Suprapubic skin (tissue), 4 donors: Measurements from ENCODE around the gene LMBR1. TPM values are rescaled to one million over a fixed set of nuclear protein-coding genes. Genes with fewer than 3 reads are reported as not detected.
"Not testable (repeated sequence)": the region's sequence is repeated elsewhere in the genome, so short reads cannot be mapped to it uniquely, and the experiment has no call there.

ENCODE experiments used
- DNase-seq, 2 donors: peaks; one replicate each; pipeline ENCODE4 v3.0.0-alpha.2; 2019; ENCODE audit warnings: low spot score in 2 of 2
- H3K27ac ChIP-seq: fragments of 200-600 bp; sonication (generic); one replicate; pipeline ENCODE4 v1.5.1; 2019
- H3K27me3 ChIP-seq: fragments of 200-600 bp; sonication (generic); one replicate; pipeline ENCODE4 v1.5.1; 2019
- H3K36me3 ChIP-seq: fragments of 200-600 bp; sonication (generic); one replicate; pipeline ENCODE4 v1.5.1; 2019
- H3K4me1 ChIP-seq: fragments of 200-600 bp; sonication (generic); one replicate; pipeline ENCODE4 v1.5.1; 2019
- H3K4me3 ChIP-seq: fragments of 200-600 bp; sonication (generic); one replicate; pipeline ENCODE4 v1.5.1; 2019; ENCODE audit warnings: mild to moderate bottlenecking
- H3K9me3 ChIP-seq: fragments of 200-600 bp; sonication (generic); one replicate; pipeline ENCODE4 v1.5.1; 2019
- CTCF ChIP-seq, 2 donors: fragments of 200-600 bp in 1 of 2; fragments of 450-650 bp in 1 of 2; sonication (generic) in 1 of 2; IDR thresholded peaks; one replicate each; pipeline ENCODE4 v1.5.1; 2016 to 2019; ENCODE audit warnings: antibody characterized with exemption in 2 of 2, mild to moderate bottlenecking in 1 of 2, moderate library complexity in 1 of 2
- EP300 ChIP-seq: sonication (generic); formaldehyde crosslinking; IDR thresholded peaks from one replicate; pipeline ENCODE4 v1.6.1; 2017; ENCODE audit warnings: antibody characterized with exemption
- POLR2A ChIP-seq, 2 donors: fragments of 450-650 bp; IDR thresholded peaks; one replicate each; pipeline ENCODE4 v1.6.1; 2017; ENCODE audit warnings: antibody characterized with exemption in 2 of 2, mild to moderate bottlenecking in 2 of 2, moderate library complexity in 2 of 2
- POLR2AphosphoS5 ChIP-seq, 3 donors: sonication (generic); formaldehyde crosslinking; IDR thresholded peaks; one replicate each; pipeline ENCODE4 v1.6.1; 2017; ENCODE audit warnings: antibody characterized with exemption in 3 of 3
- WGBS: methylation state at CpG from one replicate; pipeline ENCODE4 v1.1.5; 2018; 5-methylcytosine and 5-hydroxymethylcytosine counted together
- total RNA-seq, 4 donors: library from RNA; depleted of rRNA; stranded (reverse); fragments of >200 nt; gene quantifications; one replicate each; pipeline ENCODE4 v1.1.0, GENCODE V29; 2016

LMBR1 gene
- total RNA-seq, 4 donors from 2014 or later: 48.7 to 104 (median 59.1) TPM

- Histone ChIP-seq H3K4me1 (peaks cover 17% of the 10 kb centered on the region), H3K36me3 (no peaks in the 10 kb centered on the region), H3K9me3 (no peaks in the 10 kb centered on the region), H3K27ac (peak overlapping the region; percentile 74), H3K4me3 (peak overlapping the region; percentile 78), H3K27me3 (no peaks in the 10 kb centered on the region)
- no peak for DNase-seq
- 10% methylated on average over 16 of the region's 30 CpGs for WGBS
- TF ChIP-seq CTCF (IDR thresholded peaks at IDR 0.05) (no peak), EP300 (no peak), POLR2A (IDR thresholded peaks at IDR 0.05) (no peak), POLR2AphosphoS5 (IDR thresholded peaks at IDR 0.05) (no peak)
Observed at GRCh38 chr7:156640949-156641485, 252.0 kb downstream of the LMBR1 start.

- no peaks in the 10 kb centered on the region for H3K9me3 ChIP-seq
- no peaks in the 10 kb centered on the region for H3K27me3 ChIP-seq
- H3K4me3 ChIP-seq: peak within 1 kb of the TSS; percentile 78
- 10% methylated on average over 26 of the region's 85 CpGs for WGBS
- no peaks in the 10 kb centered on the region for H3K36me3 ChIP-seq
- peak; percentile 94 to 96 for DNase-seq
- TF ChIP-seq POLR2A (IDR thresholded peaks at IDR 0.05) (no peak), POLR2AphosphoS5 (IDR thresholded peaks at IDR 0.05) (peak in 2 of 3 donors; percentile 13 to 19), CTCF (IDR thresholded peaks at IDR 0.05) (no peak), EP300 (no peak)
- H3K27ac ChIP-seq: peak within 1 kb of the TSS; percentile 74
- peaks cover 17% of the 10 kb centered on the region for H3K4me1 ChIP-seq
Observed at GRCh38 chr7:156640257-156640948, 252.6 kb downstream of the LMBR1 start, which contains the start of gene RNF32. Gene RNF32, plus strand, starts transcription at chr7:156640774. Its CDS starts 3,104 bp downstream, at chr7:156643878.

GRCh38 chr7:156639426-156640256 is 253.3 kb downstream of the LMBR1 start:
- Histone ChIP-seq H3K27me3 (no peaks in the 10 kb centered on the region), H3K27ac (peak overlapping the region; percentile 39), H3K36me3 (no peaks in the 10 kb centered on the region), H3K9me3 (no peaks in the 10 kb centered on the region), H3K4me1 (peaks cover 17% of the 10 kb centered on the region), H3K4me3 (peak overlapping the region; percentile 78)
- WGBS: 76% methylated on average over 36 of the region's 52 CpGs
- no peak for DNase-seq
- no peak for TF ChIP-seq EP300
- no peak for TF ChIP-seq POLR2AphosphoS5 (IDR thresholded peaks at IDR 0.05)
- TF ChIP-seq POLR2A (IDR thresholded peaks at IDR 0.05): no peak
- TF ChIP-seq CTCF (IDR thresholded peaks at IDR 0.05): no peak

- TF ChIP-seq POLR2A (IDR thresholded peaks at IDR 0.05): no peak
- TF ChIP-seq POLR2AphosphoS5 (IDR thresholded peaks at IDR 0.05): no peak
- no peak for TF ChIP-seq EP300
- TF ChIP-seq CTCF (IDR thresholded peaks at IDR 0.05): no peak
- WGBS: 94% methylated on average over 8 of the region's 8 CpGs
Observed at GRCh38 chr7:156638443-156639077, 254.4 kb downstream of the LMBR1 start.

GRCh38 chr7:156637093-156637492 is 255.9 kb downstream of the LMBR1 start:
- H3K27me3 ChIP-seq, H3K4me3 ChIP-seq, H3K9me3 ChIP-seq, H3K27ac ChIP-seq, DNase-seq, H3K36me3 ChIP-seq: not testable (repeated sequence)
- H3K4me1 ChIP-seq: peaks cover 17% of the 10 kb centered on the region
- 97% methylated on average over 7 of the region's 7 CpGs for WGBS

More at GRCh38 chr7:156638443-156639077, 254.4 kb downstream of the LMBR1 start:
- Histone ChIP-seq H3K27me3 (no peaks in the 10 kb centered on the region), H3K4me3 (no peak overlapping the region), H3K9me3 (no peaks in the 10 kb centered on the region), H3K4me1 (peaks cover 17% of the 10 kb centered on the region), H3K27ac (no peak overlapping the region), H3K36me3 (no peaks in the 10 kb centered on the region)
- DNase-seq: no peak
